ENCODE results near the gene SPSB4.

DNA sequence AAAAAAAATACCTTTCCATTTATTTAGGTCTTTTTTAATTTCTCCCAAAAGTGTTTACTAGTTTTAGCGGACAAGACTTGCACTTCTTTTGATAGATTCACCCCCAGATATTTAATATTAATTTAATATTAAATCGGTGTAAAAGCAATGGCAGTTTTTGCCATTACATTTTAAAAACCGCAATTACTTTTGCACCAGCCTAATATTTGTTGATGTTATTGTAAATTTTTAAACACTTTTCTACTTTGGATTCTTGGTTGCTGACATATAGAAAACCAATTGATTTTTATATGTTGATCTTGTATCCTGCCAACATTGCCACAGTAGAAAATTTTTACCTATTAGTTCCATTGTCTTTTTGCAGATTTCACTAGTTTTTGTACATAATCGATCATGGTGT, 116.5 kb downstream of the SPSB4 start:
- TF ChIP-seq CTCF (IDR thresholded peaks at IDR 0.05) (no peak), POLR2AphosphoS5 (IDR thresholded peaks at IDR 0.05; ENCODE audit: low read depth, low read length) (no peak), SIN3A (IDR thresholded peaks at IDR 0.05; ENCODE audit: borderline replicate concordance, insufficient read depth, low read depth, low read length) (no peak)
- TF ChIP-seq, protein P1, sequence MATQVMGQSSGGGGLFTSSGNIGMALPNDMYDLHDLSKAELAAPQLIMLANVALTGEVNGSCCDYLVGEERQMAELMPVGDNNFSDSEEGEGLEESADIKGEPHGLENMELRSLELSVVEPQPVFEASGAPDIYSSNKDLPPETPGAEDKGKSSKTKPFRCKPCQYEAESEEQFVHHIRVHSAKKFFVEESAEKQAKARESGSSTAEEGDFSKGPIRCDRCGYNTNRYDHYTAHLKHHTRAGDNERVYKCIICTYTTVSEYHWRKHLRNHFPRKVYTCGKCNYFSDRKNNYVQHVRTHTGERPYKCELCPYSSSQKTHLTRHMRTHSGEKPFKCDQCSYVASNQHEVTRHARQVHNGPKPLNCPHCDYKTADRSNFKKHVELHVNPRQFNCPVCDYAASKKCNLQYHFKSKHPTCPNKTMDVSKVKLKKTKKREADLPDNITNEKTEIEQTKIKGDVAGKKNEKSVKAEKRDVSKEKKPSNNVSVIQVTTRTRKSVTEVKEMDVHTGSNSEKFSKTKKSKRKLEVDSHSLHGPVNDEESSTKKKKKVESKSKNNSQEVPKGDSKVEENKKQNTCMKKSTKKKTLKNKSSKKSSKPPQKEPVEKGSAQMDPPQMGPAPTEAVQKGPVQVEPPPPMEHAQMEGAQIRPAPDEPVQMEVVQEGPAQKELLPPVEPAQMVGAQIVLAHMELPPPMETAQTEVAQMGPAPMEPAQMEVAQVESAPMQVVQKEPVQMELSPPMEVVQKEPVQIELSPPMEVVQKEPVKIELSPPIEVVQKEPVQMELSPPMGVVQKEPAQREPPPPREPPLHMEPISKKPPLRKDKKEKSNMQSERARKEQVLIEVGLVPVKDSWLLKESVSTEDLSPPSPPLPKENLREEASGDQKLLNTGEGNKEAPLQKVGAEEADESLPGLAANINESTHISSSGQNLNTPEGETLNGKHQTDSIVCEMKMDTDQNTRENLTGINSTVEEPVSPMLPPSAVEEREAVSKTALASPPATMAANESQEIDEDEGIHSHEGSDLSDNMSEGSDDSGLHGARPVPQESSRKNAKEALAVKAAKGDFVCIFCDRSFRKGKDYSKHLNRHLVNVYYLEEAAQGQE (IDR thresholded peaks at IDR 0.05; ENCODE audit: insufficient read depth in 1 of 2, low read depth in 2 of 2, low read length in 1 of 2): no peak
